Stomach (tissue), 9 donors: ENCODE data around the gene RUFY3. TPM values are rescaled to one million over a fixed set of nuclear protein-coding genes. Genes with fewer than 3 reads are reported as not detected.

Source experiments
- DNase-seq, 2 donors: peaks; one replicate each; pipeline versions ENCODE4 v3.0.0 to v3.0.0-alpha.2; 2013 to 2019
- H3K27ac ChIP-seq, 5 donors: fragments of 200-600 bp in 4 of 5; sonication (generic) in 4 of 5; one replicate each; pipeline ENCODE4 v1.5.1; 2013 to 2019; ENCODE audit warnings: mild to moderate bottlenecking in 1 of 5, moderate library complexity in 1 of 5
- H3K27me3 ChIP-seq, 3 donors: fragments of 200-600 bp; sonication (generic); one replicate each; pipeline ENCODE4 v1.5.1; 2017 to 2019; ENCODE audit warnings: mixed run types in 1 of 3
- H3K36me3 ChIP-seq, 4 donors: fragments of 200-600 bp; sonication (generic); 1 replicate in 3 of 4; 2 replicates in 1 of 4; pipeline ENCODE4 v1.5.1; 2016 to 2019
- H3K4me1 ChIP-seq, 4 donors: fragments of 200-600 bp; sonication (generic); one replicate each; pipeline ENCODE4 v1.5.1; 2016 to 2019
- H3K4me3 ChIP-seq, 4 donors: fragments of 200-600 bp; sonication (generic) in 3 of 4; one replicate each; pipeline ENCODE4 v1.5.1; 2016 to 2019; ENCODE audit warnings: mild to moderate bottlenecking in 1 of 4
- H3K9me3 ChIP-seq, 4 donors: fragments of 200-600 bp; sonication (generic); one replicate each; pipeline ENCODE4 v1.5.1; 2016 to 2019
- EP300 ChIP-seq: sonication (generic); formaldehyde crosslinking; IDR thresholded peaks from one replicate; pipeline ENCODE4 v1.6.1; 2017; ENCODE audit warnings: antibody characterized with exemption
- POLR2A ChIP-seq, 4 donors: fragments of 450-650 bp; IDR thresholded peaks; one replicate each; pipeline ENCODE4 v1.6.1; 2016; ENCODE audit warnings: antibody characterized with exemption in 4 of 4, control low read depth in 2 of 4, mild to moderate bottlenecking in 1 of 4, moderate library complexity in 1 of 4
- POLR2AphosphoS5 ChIP-seq, 3 donors: sonication (generic); formaldehyde crosslinking; IDR thresholded peaks; one replicate each; pipeline ENCODE4 v1.6.1; 2016; ENCODE audit warnings: antibody characterized with exemption in 3 of 3
- WGBS, 5 donors: extraction: QIAGEN DNeasy Blood & Tissue Kit in 3 of 5; methylation state at CpG; one replicate each; pipeline versions ENCODE4 v1.1.5 to v1.1.7; 2013 to 2018; 5-methylcytosine and 5-hydroxymethylcytosine counted together
- intact Hi-C: fragments of 100-400 bp; cut with DNase I; formaldehyde crosslinking; loops from one replicate; pipeline ENCODE4 v1.15.1; 2023; ENCODE audit warnings: low total_unique reads
- polyA plus RNA-seq, 3 donors: library from polyadenylated mRNA; stranded (reverse); fragments of 200-250 nt; gene quantifications; one replicate each; pipeline ENCODE4 v1.2.3, GENCODE V29; 2013
- total RNA-seq, 5 donors: library from RNA; depleted of rRNA; stranded (reverse); fragments of >200 nt; gene quantifications; one replicate each; pipeline versions ENCODE4 v1.1.0 to v1.2.3, GENCODE V29; 2014 to 2016
- TF ChIP-seq, protein P1 (sequence below), 7 experiments: fragments of 450-650 bp in 4 of 7; fragments of 200-600 bp in 3 of 7; sonication (generic) in 3 of 7; IDR thresholded peaks; one replicate each; pipeline ENCODE4 v1.5.1; 2016 to 2019; ENCODE audit warnings: antibody characterized with exemption in 7 of 7, control low read depth in 2 of 7, mild to moderate bottlenecking in 1 of 7
- donor health status: healthy with polysubstance abuse.
- donor health status: Bipolar disorder and iron deficiency.
- donor health status: healthy.

The RUFY3 gene
- total and polyA plus RNA-seq, 8 donors: 13.2 to 120 (median 51.3) TPM

DNA sequence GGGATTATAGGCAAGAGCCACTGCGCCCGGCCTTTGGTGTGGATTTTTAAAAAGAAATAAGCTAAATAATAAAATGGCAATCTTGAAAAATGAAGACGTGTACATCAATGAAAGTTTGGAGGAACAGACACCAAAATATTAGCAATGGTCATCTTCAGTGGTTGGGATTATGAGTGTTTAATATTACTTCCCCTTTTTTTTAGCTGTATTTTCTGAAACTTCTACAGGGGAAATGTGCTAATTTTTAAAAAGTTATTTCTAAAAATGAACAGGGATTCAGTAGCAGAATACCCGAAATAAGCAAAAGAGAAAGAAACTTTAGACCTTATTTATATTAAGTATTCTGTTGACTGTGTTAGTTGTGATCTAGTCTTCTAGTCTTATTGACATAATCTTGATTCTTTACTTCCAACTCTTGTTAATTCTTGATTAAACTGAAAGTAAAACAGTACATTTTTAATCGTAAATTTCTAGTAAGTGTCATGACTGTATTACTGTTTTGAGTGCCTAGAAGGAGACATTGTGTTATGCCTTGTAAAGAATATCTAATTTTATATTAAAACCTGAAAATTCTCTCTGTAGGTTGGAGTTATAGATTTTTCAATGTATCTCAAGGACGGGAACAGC is 51.3 kb downstream of the RUFY3 start:
- Histone ChIP-seq H3K4me1 (peaks cover 0 to 3% (median 0%) of the 10 kb centered on the region in 4 donors), H3K36me3 (peaks cover 3 to 83% (median 70%) of the 10 kb centered on the region in 4 donors), H3K9me3 (no peaks in the 10 kb centered on the region), H3K27me3 (no peaks in the 10 kb centered on the region), H3K27ac (no peak overlapping the region), H3K4me3 (no peak overlapping the region)
- DNase-seq: no peak
- intact Hi-C loops: no loop called here
- WGBS, 5 donors: 85 to 92% (median 91%) methylated on average over 6 of the region's 6 CpGs
- TF ChIP-seq POLR2AphosphoS5 (IDR thresholded peaks at IDR 0.05): no peak
- TF ChIP-seq, protein P1, sequence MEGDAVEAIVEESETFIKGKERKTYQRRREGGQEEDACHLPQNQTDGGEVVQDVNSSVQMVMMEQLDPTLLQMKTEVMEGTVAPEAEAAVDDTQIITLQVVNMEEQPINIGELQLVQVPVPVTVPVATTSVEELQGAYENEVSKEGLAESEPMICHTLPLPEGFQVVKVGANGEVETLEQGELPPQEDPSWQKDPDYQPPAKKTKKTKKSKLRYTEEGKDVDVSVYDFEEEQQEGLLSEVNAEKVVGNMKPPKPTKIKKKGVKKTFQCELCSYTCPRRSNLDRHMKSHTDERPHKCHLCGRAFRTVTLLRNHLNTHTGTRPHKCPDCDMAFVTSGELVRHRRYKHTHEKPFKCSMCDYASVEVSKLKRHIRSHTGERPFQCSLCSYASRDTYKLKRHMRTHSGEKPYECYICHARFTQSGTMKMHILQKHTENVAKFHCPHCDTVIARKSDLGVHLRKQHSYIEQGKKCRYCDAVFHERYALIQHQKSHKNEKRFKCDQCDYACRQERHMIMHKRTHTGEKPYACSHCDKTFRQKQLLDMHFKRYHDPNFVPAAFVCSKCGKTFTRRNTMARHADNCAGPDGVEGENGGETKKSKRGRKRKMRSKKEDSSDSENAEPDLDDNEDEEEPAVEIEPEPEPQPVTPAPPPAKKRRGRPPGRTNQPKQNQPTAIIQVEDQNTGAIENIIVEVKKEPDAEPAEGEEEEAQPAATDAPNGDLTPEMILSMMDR (IDR thresholded peaks at IDR 0.05): no peak
- no peak for TF ChIP-seq EP300
- no peak for TF ChIP-seq POLR2A (IDR thresholded peaks at IDR 0.05)

DNA sequence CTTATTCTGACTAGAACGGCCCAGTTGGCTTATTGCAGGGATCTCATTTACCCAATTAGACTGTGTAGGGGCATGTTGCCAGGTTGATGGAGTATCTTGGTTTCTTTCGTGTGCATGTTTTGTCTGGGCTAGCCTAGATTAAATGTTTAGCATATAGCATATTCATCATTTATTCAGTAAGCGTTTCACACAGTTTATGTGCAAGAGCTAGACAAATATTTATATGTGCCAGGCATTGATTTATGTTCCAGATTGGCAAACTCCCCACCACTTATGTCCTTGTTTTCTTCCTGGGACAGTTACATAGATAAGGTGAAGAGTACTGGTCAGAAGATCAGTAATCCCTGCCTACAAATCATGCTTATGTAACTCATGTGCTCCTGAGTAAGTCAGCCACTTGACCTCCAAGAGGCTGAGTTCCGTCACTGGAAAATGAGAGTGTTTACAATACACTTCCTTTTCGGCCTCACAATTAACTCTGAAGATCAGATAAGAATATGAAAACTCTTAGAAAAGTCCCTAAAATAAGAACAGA is 57.2 kb downstream of the RUFY3 start:
- peaks cover 0 to 80% (median 68%) of the 10 kb centered on the region in 4 donors for H3K36me3 ChIP-seq
- no peaks in the 10 kb centered on the region for H3K9me3 ChIP-seq
- H3K4me1 ChIP-seq: peaks cover 0 to 13% (median 5%) of the 10 kb centered on the region in 4 donors
- peak in 1 of 2 donors; percentile 53 for DNase-seq
- intact Hi-C loops: no loop called here
- TF ChIP-seq, protein P1 (IDR thresholded peaks at IDR 0.05): no peak
- TF ChIP-seq POLR2A (IDR thresholded peaks at IDR 0.05): no peak
- peak; percentile 16 to 68 (median 22) for TF ChIP-seq POLR2AphosphoS5 (IDR thresholded peaks at IDR 0.05)
- TF ChIP-seq EP300: no peak
- H3K4me3 ChIP-seq: no peak overlapping the region
- H3K27ac ChIP-seq: peak overlapping the region in 4 of 5 donors; percentile 13 to 59 (median 41)
- no peaks in the 10 kb centered on the region for H3K27me3 ChIP-seq
- 16 to 40% (median 29%) methylated on average over 5 of the region's 5 CpGs for WGBS, 5 donors

DNA sequence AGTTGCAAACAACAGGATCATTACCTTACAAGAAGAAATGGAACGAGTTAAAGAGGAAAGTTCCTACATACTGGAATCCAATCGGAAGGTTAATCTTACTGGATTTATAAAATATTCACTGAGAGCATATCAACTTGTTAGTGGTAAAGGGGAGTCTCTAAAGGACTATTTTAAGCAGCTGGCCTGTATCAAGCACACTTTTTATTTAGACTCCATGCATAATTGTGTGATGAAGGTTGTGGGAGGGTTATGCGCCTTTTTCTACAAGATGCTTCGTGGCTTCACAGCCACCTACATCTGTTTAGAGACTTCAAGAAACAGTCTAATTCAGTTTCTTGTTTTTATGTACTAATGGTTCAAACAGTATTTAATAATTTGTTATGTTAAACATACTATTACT is 61.3 kb downstream of the RUFY3 start:
- intact Hi-C loops: no loop called here
- WGBS, 5 donors: 70 to 91% (median 88%) methylated on average over 4 of the region's 4 CpGs
- H3K27ac ChIP-seq: no peak overlapping the region

DNA sequence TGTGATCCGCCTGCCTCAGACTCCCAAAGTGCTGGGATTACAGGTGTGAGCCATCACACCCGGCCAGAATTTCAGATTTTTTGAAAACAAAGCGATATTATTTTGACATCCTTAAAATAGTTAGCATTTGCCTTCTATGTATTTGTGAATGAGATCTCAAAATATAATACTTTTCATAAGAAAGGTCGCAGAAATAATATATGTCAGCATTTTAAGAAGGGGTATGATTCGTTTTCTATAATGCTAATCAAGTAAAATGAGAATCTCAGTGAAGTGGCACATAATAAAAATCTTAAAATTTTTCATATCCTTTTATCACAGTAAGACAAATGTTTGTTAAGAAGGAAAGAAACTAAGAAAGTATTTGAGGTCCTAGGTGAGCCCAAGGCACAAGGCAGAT is 65.7 kb downstream of the RUFY3 start:
- Histone ChIP-seq H3K4me3 (no peak overlapping the region), H3K27me3 (no peaks in the 10 kb centered on the region), H3K36me3 (peaks cover 28 to 99% (median 96%) of the 10 kb centered on the region in 4 donors), H3K4me1 (no peaks in the 10 kb centered on the region), H3K27ac (no peak overlapping the region), H3K9me3 (no peaks in the 10 kb centered on the region)
- intact Hi-C loops: no loop called here
- 96 to 98% (median 96%) methylated on average over 5 of the region's 5 CpGs for WGBS, 5 donors
- TF ChIP-seq POLR2AphosphoS5 (IDR thresholded peaks at IDR 0.05) (no peak), POLR2A (IDR thresholded peaks at IDR 0.05) (no peak), EP300 (no peak)
- TF ChIP-seq, protein P1 (IDR thresholded peaks at IDR 0.05): no peak
- no peak for DNase-seq

More for the DNA sequence above, 61.3 kb downstream of the RUFY3 start:
- no peak for TF ChIP-seq POLR2AphosphoS5 (IDR thresholded peaks at IDR 0.05)
- TF ChIP-seq, protein P1 (IDR thresholded peaks at IDR 0.05): no peak
- TF ChIP-seq EP300: no peak
- no peak for TF ChIP-seq POLR2A (IDR thresholded peaks at IDR 0.05)
- Histone ChIP-seq H3K9me3 (no peaks in the 10 kb centered on the region), H3K27me3 (no peaks in the 10 kb centered on the region), H3K4me1 (peaks cover 0 to 10% (median 5%) of the 10 kb centered on the region in 4 donors), H3K36me3 (peaks cover 12 to 92% (median 84%) of the 10 kb centered on the region in 4 donors), H3K4me3 (no peak overlapping the region)
- no peak for DNase-seq
